Prostate gland (tissue), 2 donors: Measurements from ENCODE around the gene CLN6.

ENCODE experiments used
- CTCF ChIP-seq, 4 experiments: fragments of 200-600 bp in 2 of 4; fragments of 450-650 bp in 2 of 4; sonication (generic) in 2 of 4; IDR thresholded peaks; 1 replicate in 3 of 4; 2 replicates in 1 of 4; pipeline ENCODE4 v1.5.1; 2016 to 2019; ENCODE audit warnings: antibody characterized with exemption in 4 of 4, mild to moderate bottlenecking in 2 of 4, moderate library complexity in 2 of 4
- POLR2A ChIP-seq: fragments of 450-650 bp; IDR thresholded peaks from one replicate; pipeline ENCODE4 v1.6.1; 2016; ENCODE audit warnings: antibody characterized with exemption, mild to moderate bottlenecking
- POLR2AphosphoS5 ChIP-seq: sonication (generic); formaldehyde crosslinking; IDR thresholded peaks from one replicate; pipeline ENCODE4 v1.6.1; 2017; ENCODE audit warnings: antibody characterized with exemption

- no peak for TF ChIP-seq CTCF (IDR thresholded peaks at IDR 0.05)
- no peak for TF ChIP-seq POLR2A
- no peak for TF ChIP-seq POLR2AphosphoS5
Measured at GRCh38 chr15:68265674-68266073, 36.1 kb upstream of the CLN6 start.
